Measurements from ENCODE around the gene FBXW8. TPM values are rescaled to one million over a fixed set of nuclear protein-coding genes. Genes with fewer than 3 reads are reported as not detected.

The FBXW8 gene
- total RNA-seq, 8 experiments from 2014 or later, result 8.1 to 18.7 (median 12.2) TPM

DNA sequence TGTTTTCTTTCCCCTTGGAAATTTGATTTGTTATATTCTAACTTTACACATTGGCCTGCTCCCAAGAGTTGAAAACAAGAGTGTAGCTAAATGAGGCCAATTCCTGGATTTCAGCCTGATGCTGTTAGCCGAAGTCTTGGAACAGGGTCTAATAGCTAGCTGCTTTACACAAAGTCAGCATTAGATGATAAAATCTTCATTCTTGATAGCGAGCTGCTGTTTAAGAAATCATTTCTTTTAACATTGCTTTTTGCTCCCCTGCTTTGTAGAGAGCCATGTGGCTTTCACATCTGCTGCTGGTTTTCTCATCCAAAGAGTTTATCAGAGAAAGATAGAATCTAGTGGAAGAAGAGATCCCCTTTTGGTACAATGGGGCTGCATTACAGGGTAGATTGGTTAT is 22.3 kb downstream of the FBXW8 start:
- WGBS, 10 experiments, result 13 to 100% (median 100%) methylated on average over 1 to 2 of the region's 2 CpGs; no CpG with 5 or more reads in 2 of the 10 experiments
- ATAC-seq (replicated peaks in 6 of 8), result no peak
- Histone ChIP-seq H3K27ac (no peak overlapping the region), H3K4me1 (replicated peaks in 1 of 2) (peaks cover 0 to 13% of the 10 kb centered on the region in 2 donors), H3K4me3 (no peak overlapping the region)
- in situ Hi-C loops (cut with MboI; ENCODE audit: low pct_unique_long_range_greater_than_20kb in 2 of 9, low sequenced_read_pairs in 9 of 9, unreplicated experiment in 9 of 9), result no loop called here

DNA sequence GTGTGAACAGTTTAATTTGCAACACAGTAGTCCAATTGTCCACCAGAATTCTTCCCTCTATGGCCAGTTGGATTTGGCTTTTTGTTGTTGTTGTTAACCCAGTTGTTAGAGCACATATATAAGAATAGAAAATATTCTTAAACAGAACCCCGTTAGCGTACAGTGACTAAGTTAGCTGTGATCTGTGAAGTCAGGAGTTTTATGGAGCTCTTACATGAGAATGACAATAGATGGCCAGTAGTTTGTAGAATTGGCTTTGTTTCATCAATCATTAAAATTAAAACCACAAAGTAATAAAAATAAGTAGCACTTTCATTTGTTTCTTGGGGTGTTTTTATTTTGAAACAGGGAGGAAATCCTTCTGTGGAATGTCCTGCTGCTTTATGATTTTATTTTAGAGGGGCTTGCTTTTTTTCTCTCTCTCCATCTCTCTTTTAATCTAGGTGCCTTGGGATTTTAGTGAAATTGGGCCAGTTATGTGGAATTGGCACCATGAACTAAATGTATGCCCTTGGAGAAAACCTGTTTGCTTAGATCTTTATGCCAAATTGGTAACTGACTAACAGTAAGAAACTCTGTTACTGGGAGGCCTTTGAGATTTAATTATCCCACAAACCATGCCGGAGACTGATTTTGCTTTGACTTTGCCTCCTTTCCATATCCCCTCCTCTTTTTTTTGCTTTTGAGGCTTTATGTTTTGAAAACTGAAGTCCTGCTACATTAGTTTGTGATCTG is 22.9 kb downstream of the FBXW8 start:
- Histone ChIP-seq H3K27ac (no peak overlapping the region), H3K4me3 (no peak overlapping the region), H3K4me1 (replicated peaks in 1 of 2) (peaks cover 0 to 17% of the 10 kb centered on the region in 2 donors)
- in situ Hi-C loops (cut with MboI; ENCODE audit: low pct_unique_long_range_greater_than_20kb in 2 of 9, low sequenced_read_pairs in 9 of 9, unreplicated experiment in 9 of 9), result no loop called here
- 67 to 100% (median 93%) methylated on average over 1 to 3 of the region's 3 CpGs for WGBS, 10 experiments
- ATAC-seq (replicated peaks in 6 of 8), result no peak

DNA sequence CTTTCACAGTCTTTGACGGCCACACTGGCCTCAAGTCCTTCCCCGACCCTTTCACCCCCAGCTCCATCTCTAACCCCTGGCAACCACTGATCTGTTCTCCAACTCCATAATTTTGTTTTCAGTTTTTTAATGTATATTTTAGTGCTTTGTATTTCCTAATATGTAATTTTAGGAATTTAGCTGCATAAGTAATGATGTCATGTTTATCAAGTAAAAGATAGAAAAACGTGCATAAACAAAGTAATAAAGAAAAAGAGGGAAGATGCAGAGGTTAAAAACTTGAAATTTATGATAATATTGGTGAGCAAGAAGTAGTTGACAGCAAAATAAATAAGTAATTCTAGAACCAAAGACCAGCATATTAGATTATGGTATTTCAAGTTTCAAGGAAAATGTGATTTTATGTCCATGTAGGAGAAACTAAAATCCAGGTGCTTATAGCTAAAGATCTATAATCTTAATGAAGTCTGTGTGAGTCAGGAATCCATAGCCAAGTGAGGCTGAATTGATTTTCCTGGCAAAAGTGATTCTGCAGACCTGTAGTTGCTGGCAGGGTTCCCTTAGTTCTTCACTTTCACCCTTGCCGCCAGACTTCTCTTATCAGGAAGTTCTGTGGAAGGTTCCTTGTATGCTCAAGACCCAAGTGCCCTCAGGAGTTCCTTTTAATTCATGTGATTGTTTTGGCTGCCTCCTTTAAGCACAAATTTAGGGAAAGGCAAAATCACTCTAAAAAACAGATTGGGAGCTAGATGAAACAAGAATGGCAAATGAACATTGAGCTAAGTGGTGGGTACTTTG is 24.4 kb downstream of the FBXW8 start:
- no peak for ATAC-seq (replicated peaks in 6 of 8)
- WGBS, 10 experiments, result 24 to 96% (median 89%) methylated on average over 1 to 4 of the region's 4 CpGs
- in situ Hi-C loops (cut with MboI; ENCODE audit: low pct_unique_long_range_greater_than_20kb in 2 of 9, low sequenced_read_pairs in 9 of 9, unreplicated experiment in 9 of 9), result no loop called here
- Histone ChIP-seq H3K27ac (no peak overlapping the region), H3K4me3 (no peak overlapping the region), H3K4me1 (replicated peaks in 1 of 2) (peaks cover 0 to 17% of the 10 kb centered on the region in 2 donors)

DNA sequence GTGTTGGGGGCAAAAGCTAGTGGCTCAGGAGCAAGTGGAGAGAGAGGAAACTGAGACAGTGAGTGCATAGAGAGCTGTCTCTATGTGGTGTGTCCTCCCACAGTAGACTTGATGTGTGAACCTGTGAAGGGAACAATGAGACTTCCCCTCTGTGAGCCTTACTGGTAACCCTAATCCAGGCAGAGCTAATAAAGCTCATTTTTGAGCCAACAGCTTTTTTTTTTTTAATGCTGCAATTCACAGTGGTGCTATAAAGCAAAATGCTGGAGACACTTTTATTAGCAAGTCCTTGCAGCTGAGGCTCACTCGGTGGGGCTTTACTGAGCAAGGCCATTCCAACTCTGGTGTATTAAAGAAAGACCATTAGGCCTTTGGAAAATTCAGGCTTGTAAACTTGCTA is 26.9 kb downstream of the FBXW8 start:
- ATAC-seq (replicated peaks in 6 of 8), result peak in 1 of 8 experiments; percentile 72
- H3K4me1 ChIP-seq (replicated peaks in 1 of 2), result peaks cover 0 to 17% of the 10 kb centered on the region in 2 donors
- H3K4me3 ChIP-seq, result no peak overlapping the region
- H3K27ac ChIP-seq, result peak overlapping the region in 1 of 2 donors; percentile 60
- WGBS, 10 experiments, result 0 to 50% (median 20%) methylated on average over 1 of the region's 1 CpG; no CpG with 5 or more reads in 4 of the 10 experiments
- in situ Hi-C loops (cut with MboI; ENCODE audit: low pct_unique_long_range_greater_than_20kb in 2 of 9, low sequenced_read_pairs in 9 of 9, unreplicated experiment in 9 of 9), result no loop called here

DNA sequence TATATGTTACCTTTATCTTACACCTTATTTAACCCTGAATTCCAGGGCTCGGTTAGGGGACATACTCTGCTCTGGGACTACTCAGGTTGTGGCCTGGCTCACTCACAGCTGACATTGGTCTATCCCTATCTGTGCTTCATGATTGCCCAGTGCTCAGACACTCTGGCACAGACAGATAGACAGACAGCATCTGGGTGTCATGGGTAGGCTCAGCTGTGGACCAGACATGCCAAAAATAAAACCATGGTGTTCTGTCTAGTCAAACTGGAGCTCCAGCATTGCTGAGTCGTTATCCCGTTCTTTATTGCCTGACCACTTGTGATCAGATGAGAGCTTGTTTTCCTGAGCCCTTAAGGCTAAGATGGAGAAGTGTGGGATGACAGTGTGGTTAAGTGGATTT is 29.0 kb downstream of the FBXW8 start:
- Histone ChIP-seq H3K27ac (no peak overlapping the region), H3K4me3 (no peak overlapping the region), H3K4me1 (replicated peaks in 1 of 2) (peaks cover 0 to 17% of the 10 kb centered on the region in 2 donors)
- 100% methylated on average over 1 to 2 of the region's 3 CpGs; no CpG with 5 or more reads in 4 of the 10 experiments for WGBS, 10 experiments
- ATAC-seq (replicated peaks in 6 of 8), result no peak
- in situ Hi-C loops (cut with MboI; ENCODE audit: low pct_unique_long_range_greater_than_20kb in 2 of 9, low sequenced_read_pairs in 9 of 9, unreplicated experiment in 9 of 9), result no loop called here

DNA sequence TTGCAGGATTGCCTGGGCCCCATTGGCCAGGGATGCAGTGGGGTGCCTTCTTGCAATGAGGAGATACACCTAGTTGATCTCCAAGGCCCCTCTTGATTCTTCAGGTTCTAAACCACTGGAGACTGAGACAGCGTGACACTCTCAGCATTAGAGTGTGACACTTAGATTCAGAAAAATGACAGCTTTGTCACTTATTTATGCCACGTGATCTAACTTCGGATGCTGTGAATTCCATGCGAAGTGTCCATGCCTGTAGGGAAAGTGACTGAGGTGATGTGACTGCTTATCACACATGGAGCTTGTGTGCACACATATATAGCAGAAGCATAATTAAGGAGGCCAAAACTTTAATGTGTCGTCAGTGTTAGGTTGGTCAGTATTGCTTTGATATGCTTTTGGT is 30.4 kb downstream of the FBXW8 start:
- no peak overlapping the region for H3K4me3 ChIP-seq
- H3K4me1 ChIP-seq (replicated peaks in 1 of 2), result peaks cover 0 to 17% of the 10 kb centered on the region in 2 donors
- in situ Hi-C loops (cut with MboI; ENCODE audit: low pct_unique_long_range_greater_than_20kb in 2 of 9, low sequenced_read_pairs in 9 of 9, unreplicated experiment in 9 of 9), result no loop called here
- no peak for ATAC-seq (replicated peaks in 6 of 8)
- WGBS, 10 experiments, result 94 to 100% (median 100%) methylated on average over 1 to 5 of the region's 5 CpGs; no CpG with 5 or more reads in 2 of the 10 experiments
- H3K27ac ChIP-seq, result no peak overlapping the region

DNA sequence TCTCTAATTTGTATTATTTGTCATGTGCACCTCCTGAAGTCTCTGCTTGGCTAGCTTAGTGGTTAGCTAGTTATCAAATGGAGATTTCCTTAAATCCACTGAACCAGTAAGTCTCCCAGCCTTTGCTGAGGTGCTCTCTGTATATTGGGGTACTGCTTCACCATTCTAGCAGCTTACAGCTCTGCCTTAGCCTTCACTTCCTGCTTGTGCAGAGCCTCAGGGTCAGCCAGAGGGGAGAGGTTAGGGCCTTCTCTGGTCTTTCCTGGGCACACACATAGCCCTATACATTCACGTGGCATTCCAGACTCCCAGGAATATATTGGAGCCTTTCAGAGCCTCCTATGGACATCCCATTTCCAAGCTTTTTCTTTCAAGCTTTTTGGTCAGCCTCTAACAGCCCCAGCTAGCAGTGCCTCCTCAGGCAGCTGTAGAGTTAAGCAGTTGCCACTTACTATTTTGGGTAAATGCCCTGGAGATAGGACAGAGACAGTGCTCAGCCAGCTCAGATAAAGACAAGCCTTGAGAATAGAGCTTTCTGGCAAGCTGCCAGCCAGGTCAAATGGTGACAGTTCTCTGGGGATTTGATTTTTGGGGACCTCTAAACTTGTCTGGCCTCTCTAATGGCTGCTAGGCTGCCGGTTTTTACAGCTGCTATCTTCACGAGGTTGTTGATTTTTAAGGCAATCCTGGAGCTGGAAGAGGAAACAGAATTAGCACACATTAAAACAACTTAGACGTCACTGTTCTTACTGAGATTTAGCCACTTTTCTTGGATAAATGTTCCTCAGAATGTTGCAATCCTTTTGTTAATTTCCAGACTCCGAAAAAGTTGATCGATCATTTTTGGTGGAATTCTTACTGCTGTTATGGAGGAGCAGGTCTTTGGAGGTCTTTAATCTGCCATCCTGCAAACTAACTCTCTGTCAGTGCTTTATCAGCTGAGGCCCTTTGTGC is 32.9 kb downstream of the FBXW8 start:
- Histone ChIP-seq H3K27ac (no peak overlapping the region), H3K4me1 (replicated peaks in 1 of 2) (no peaks in the 10 kb centered on the region), H3K4me3 (no peak overlapping the region)
- ATAC-seq (replicated peaks in 6 of 8), result no peak
- 61 to 100% (median 91%) methylated on average over 1 to 6 of the region's 6 CpGs; no CpG with 5 or more reads in 2 of the 10 experiments for WGBS, 10 experiments
- in situ Hi-C loops (cut with MboI; ENCODE audit: low pct_unique_long_range_greater_than_20kb in 2 of 9, low sequenced_read_pairs in 9 of 9, unreplicated experiment in 9 of 9), result no loop called here

DNA sequence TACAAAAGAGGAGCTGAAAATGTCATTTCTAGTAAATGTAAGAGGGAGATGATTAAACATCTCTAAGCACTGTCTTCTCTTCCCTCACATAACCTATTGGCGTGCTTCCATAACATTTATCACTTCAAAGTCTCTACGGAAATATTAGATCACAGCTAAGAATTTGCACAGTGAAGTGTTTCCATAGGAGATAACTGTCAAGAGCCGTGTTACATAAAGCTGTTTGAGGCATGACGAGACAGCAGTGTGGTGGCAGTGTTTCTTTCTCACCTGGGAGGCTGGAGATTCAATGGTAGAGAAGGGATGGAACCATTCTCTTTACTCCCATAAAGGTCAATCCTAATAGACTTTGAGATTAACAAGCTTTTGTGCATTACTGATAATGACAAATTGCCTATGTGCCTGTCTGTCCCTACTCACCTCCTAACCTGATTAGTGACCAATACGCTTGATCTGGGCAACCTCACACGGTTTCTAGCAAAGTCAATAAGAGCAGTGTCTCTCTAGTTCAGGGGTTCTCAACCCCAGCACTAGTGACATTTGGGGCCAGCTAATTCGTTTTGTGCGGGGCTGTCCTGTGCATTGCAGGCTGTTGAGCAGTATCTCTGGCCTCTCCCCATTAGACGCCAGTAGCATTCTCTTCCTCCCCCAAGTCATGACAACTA is 35.3 kb downstream of the FBXW8 start:
- H3K4me1 ChIP-seq (replicated peaks in 1 of 2), result no peaks in the 10 kb centered on the region
- H3K4me3 ChIP-seq, result no peak overlapping the region
- H3K27ac ChIP-seq, result no peak overlapping the region
- ATAC-seq (replicated peaks in 6 of 8), result no peak
- 76 to 100% (median 94%) methylated on average over 1 to 9 of the region's 9 CpGs; no CpG with 5 or more reads in 2 of the 10 experiments for WGBS, 10 experiments
- in situ Hi-C loops (cut with MboI; ENCODE audit: low pct_unique_long_range_greater_than_20kb in 2 of 9, low sequenced_read_pairs in 9 of 9, unreplicated experiment in 9 of 9), result no loop called here

DNA sequence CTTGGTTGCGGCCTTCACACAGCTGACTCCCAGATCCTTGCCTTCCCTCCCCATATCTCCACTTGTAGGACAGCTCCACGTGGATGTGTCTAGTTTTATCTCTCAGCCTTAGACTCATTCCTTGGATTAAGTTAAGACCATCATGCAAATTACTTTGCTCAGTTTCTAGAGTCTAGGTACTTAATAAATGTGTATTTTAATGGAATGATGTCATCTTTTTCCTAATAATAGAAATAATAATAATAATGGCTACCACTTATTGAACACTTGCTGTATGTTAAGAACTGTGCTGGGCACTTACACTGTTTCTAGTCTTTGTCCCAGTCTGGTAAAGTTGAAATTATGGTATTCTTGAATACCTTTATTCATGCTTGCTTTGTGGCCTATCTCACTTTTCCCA is 37.5 kb downstream of the FBXW8 start:
- in situ Hi-C loops (cut with MboI; ENCODE audit: low pct_unique_long_range_greater_than_20kb in 2 of 9, low sequenced_read_pairs in 9 of 9, unreplicated experiment in 9 of 9), result no loop called here
- 40 to 100% (median 90%) methylated on average over 1 to 2 of the region's 2 CpGs; no CpG with 5 or more reads in 3 of the 10 experiments for WGBS, 10 experiments
- Histone ChIP-seq H3K4me3 (no peak overlapping the region), H3K27ac (no peak overlapping the region), H3K4me1 (replicated peaks in 1 of 2) (no peaks in the 10 kb centered on the region)
- no peak for ATAC-seq (replicated peaks in 6 of 8)

DNA sequence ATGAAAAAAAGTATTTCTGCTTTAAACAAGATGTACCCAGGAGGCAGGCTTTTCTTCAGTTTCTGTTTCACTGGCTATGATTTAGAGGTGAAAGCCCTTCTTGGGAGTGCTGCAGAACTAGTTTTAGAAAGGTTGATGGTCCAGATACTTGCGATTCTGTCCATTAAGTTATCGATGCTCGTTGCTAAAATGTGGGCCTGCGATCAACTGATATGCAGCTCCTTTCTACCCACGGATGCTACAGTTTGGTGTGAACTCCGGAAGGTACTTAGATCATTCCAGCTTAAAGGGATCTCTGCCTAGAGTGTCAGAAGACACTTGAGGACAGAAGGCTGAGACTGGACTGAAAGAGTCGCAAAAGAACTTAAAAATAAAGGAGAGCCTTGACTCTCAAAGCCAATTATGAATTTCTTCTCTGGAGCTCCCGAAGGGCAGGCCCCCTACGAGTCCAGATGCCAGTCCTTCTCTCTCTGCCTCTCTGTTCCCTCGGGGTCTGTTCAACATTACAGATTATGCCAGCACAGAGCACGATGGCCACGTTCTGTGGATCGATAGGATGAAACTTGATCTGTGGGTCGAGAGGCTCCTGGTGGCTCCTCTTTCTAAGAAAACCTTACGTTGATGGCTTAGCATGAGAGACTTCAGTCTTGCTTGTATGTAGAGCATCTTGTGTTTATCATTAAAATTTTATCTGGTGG is 40.0 kb downstream of the FBXW8 start:
- Histone ChIP-seq H3K4me1 (replicated peaks in 1 of 2) (no peaks in the 10 kb centered on the region), H3K27ac (no peak overlapping the region), H3K4me3 (no peak overlapping the region)
- 78 to 97% (median 92%) methylated on average over 4 to 12 of the region's 15 CpGs; no CpG with 5 or more reads in 1 of the 10 experiments for WGBS, 10 experiments
- in situ Hi-C loops (cut with MboI; ENCODE audit: low pct_unique_long_range_greater_than_20kb in 2 of 9, low sequenced_read_pairs in 9 of 9, unreplicated experiment in 9 of 9), result no loop called here
- ATAC-seq (replicated peaks in 6 of 8), result no peak

DNA sequence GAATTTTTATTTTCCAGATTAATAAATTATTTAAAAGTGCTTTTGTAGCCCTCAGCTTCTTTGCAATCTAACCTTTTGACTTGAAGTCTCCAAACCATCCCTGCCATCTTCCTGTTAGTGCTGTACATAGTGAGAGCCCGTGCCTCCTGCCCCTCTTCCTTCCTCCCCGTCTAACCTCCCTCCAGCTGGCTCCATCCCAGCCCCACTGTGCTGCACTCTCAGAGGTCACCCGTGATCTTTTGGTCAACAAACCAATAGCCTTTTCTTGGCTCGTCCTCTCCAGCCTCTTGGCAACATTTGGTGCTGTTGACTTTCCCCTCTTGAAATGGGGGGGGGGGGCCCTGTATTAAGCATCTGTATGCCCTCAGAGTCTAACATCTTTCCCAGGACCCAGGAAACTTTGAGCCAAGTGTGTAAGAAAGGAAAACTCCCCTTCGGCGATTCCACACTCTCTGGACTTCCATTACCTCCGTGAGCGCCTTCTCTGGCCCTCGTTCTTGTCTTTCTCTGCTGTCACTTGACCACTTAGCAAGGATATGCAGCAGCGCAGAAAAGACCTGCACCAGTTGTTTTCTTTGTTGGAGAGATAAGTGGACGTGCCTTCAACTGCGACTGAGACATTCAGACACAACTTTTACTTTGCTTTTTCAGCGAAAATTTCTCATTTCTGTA is 44.1 kb downstream of the FBXW8 start:
- no peak for ATAC-seq (replicated peaks in 6 of 8)
- Histone ChIP-seq H3K4me1 (replicated peaks in 1 of 2) (no peaks in the 10 kb centered on the region), H3K27ac (no peak overlapping the region), H3K4me3 (no peak overlapping the region)
- in situ Hi-C loops (cut with MboI; ENCODE audit: low pct_unique_long_range_greater_than_20kb in 2 of 9, low sequenced_read_pairs in 9 of 9, unreplicated experiment in 9 of 9), result no loop called here
- 52 to 100% (median 90%) methylated on average over 1 to 10 of the region's 13 CpGs; no CpG with 5 or more reads in 1 of the 10 experiments for WGBS, 10 experiments
